GM12878 (cell line): ENCODE measurements around the gene SBF2. TPM values are rescaled to one million over a fixed set of nuclear protein-coding genes. Genes with fewer than 3 reads are reported as not detected.
"Not testable (repeated sequence)": the region's sequence is repeated elsewhere in the genome, so short reads cannot be mapped to it uniquely, and the experiment has no call there.

Experiments
- ATAC-seq: fragments of 200-7000 bp; cut with Tn5 transposase; 3 replicates; pipeline ENCODE4 v1.9.1; 2020; ENCODE audit warnings: mild to moderate bottlenecking, moderate library complexity
- BruUV-seq: library from RNA; stranded (reverse); fragments of 400-500 nt; replicated peaks from 2 replicates; lab custom pipeline; 2021; lab: Mats Ljungman, UMichigan
- CTCF ChIA-PET: fragments of 300-600 bp; sonication (Branson Sonifier 250); formaldehyde crosslinking; extraction: SDS; loops from one replicate; lab custom pipeline; 2021; ENCODE audit warnings: inconsistent platforms; lab: Yijun Ruan, JAX
- POLR2A ChIA-PET: fragments of 350-600 bp; formaldehyde crosslinking; extraction: SDS; loops from one replicate; lab custom pipeline; 2021; ENCODE audit warnings: inconsistent platforms; lab: Charles Lee
- RAD21 ChIA-PET: fragments of 300-600 bp; sonication (Branson Sonifier 250); formaldehyde crosslinking; loops from one replicate; lab custom pipeline; 2023; ENCODE audit warnings: antibody characterized with exemption; ENCODE audit not compliant: unreplicated experiment; lab: Charles Lee
- SMC1A ChIA-PET: fragments of 300-600 bp; sonication (Branson Sonifier 250); formaldehyde crosslinking; loops from one replicate; lab custom pipeline; 2023; ENCODE audit not compliant: unreplicated experiment, uncharacterized antibody; lab: Charles Lee
- DNase-seq: peaks from one replicate; pipeline ENCODE4 v3.0.0-alpha.2; 2011; ENCODE audit warnings: low read depth, low spot score
- FAIRE-seq: peaks from 3 replicates; lab custom pipeline; 2011; peaks lifted over from hg19 to GRCh38; lab: Jason Lieb, UNC
- H2AFZ ChIP-seq: 2 replicates; pipeline ENCODE4 v1.6.0; 2011; ENCODE audit warnings: low read depth, low read length, control low read depth; ENCODE audit not compliant: control insufficient read depth
- H3K27ac ChIP-seq: 2 replicates; pipeline ENCODE4 v1.5.1; 2011; ENCODE audit warnings: control low read depth; ENCODE audit not compliant: control insufficient read depth, insufficient read depth
- H3K27me3 ChIP-seq, 2 experiments: replicated peaks in 1 of 2; 2 replicates each; pipeline versions ENCODE4 v1.6.0 to v1.6.1; 2011; ENCODE audit warnings: low read length in 1 of 2; ENCODE audit not compliant: control insufficient read depth in 2 of 2, insufficient read depth in 2 of 2
- H3K36me3 ChIP-seq, 2 experiments: 2 replicates each; pipeline ENCODE4 v1.5.1; 2011; ENCODE audit warnings: low read length in 1 of 2; ENCODE audit not compliant: control insufficient read depth in 2 of 2, insufficient read depth in 2 of 2
- H3K4me1 ChIP-seq: 2 replicates; pipeline ENCODE4 v1.6.1; 2011; ENCODE audit warnings: mild to moderate bottlenecking, low read length, moderate library complexity, mixed read lengths; ENCODE audit not compliant: control insufficient read depth, insufficient read depth
- H3K4me2 ChIP-seq: 2 replicates; pipeline ENCODE4 v1.6.0; 2011; ENCODE audit warnings: control low read depth; ENCODE audit not compliant: control insufficient read depth, insufficient read depth
- H3K4me3 ChIP-seq: fragments of 200-600 bp; sonication (generic); 2 replicates; pipeline ENCODE4 v1.5.1; 2016
- H3K79me2 ChIP-seq: 2 replicates; pipeline ENCODE4 v1.6.0; 2011; ENCODE audit warnings: low read length; ENCODE audit not compliant: control insufficient read depth, insufficient read depth
- H3K9ac ChIP-seq: 2 replicates; pipeline ENCODE4 v1.8.0; 2011; ENCODE audit warnings: low read length, control low read depth, mixed read lengths; ENCODE audit not compliant: control insufficient read depth, insufficient read depth
- H3K9me3 ChIP-seq: replicated peaks from 3 replicates; pipeline ENCODE4 v1.5.1; 2011; ENCODE audit warnings: mild to moderate bottlenecking, low read length; ENCODE audit not compliant: control insufficient read depth, insufficient read depth
- H4K20me1 ChIP-seq: 2 replicates; pipeline ENCODE4 v1.6.0; 2011; ENCODE audit not compliant: control insufficient read depth, insufficient read depth
- IKZF2 ChIP-seq, 2 experiments: fragments of 450-650 bp; IDR thresholded peaks; 2 replicates each; pipeline ENCODE4 v1.6.1; 2017; ENCODE audit warnings: mild to moderate bottlenecking in 2 of 2, moderate library complexity in 2 of 2
- MTA2 ChIP-seq: fragments of 450-650 bp; IDR thresholded peaks from 2 replicates; pipeline ENCODE4 v1.6.1; 2016; ENCODE audit warnings: low read depth, mild to moderate bottlenecking, moderate library complexity
- MYB ChIP-seq: fragments of 150-350 bp; IDR thresholded peaks from 2 replicates; pipeline ENCODE4 v1.6.1; 2014; ENCODE audit warnings: mild to moderate bottlenecking, low read depth, low read length, borderline replicate concordance
- WGBS: methylation state at CpG from one replicate; pipeline ENCODE4 v1.1.6; 2016; ENCODE audit warnings: low lambda C conversion rate; ENCODE audit not compliant: insufficient replicate concordance, insufficient coverage; ENCODE audit errors: missing lambda C conversion rate; 5-methylcytosine and 5-hydroxymethylcytosine counted together
- in situ Hi-C: fragments of 300-500 bp; cut with MboI; formaldehyde crosslinking; loops from 9 replicates; pipeline ENCODE4 v1.14.3; 2018; ENCODE audit warnings: mixed read lengths
- intact Hi-C: fragments of 100-400 bp; cut with micrococcal nuclease; formaldehyde crosslinking; loops from one replicate; pipeline ENCODE4 v1.14.2; 2022; ENCODE audit not compliant: unreplicated experiment
- polyA plus RNA-seq, 11 experiments: library from polyadenylated mRNA; depleted of rRNA in 4 of 11; unstranded in 6 of 11; stranded (reverse) in 5 of 11; fragments of >200 nt; fragmentation: Nextera tagmentation in 4 of 11; fragmentation: Illumina TruSeq in 1 of 11; extraction: Ambion mirVana in 4 of 11; extraction: Trizol in 1 of 11; gene quantifications; 1 replicate in 1 of 11; 2 replicates in 10 of 11; pipeline versions ENCODE4 v1.2.1 to v1.2.3, GENCODE V29; 2011 to 2016; ENCODE audit warnings: inconsistent platforms in 2 of 11, missing spikeins in 2 of 11, low read depth in 1 of 11
- total RNA-seq, 4 experiments: library from RNA; depleted of rRNA in 3 of 4; stranded (reverse); fragments of >200 nt in 3 of 4; fragmentation: Illumina TruSeq in 1 of 4; extraction: Trizol in 1 of 4; gene quantifications; 2 replicates each; pipeline versions ENCODE4 v1.2.1 to v1.2.3, GENCODE V29; 2013 to 2021
- TF ChIP-seq, protein P1 (sequence below), 3 experiments: IDR thresholded peaks in 2 of 3; conservative IDR thresholded peaks in 1 of 3; 2 replicates each; pipeline ENCODE4 v1.5.1; 2011; ENCODE audit warnings: low read depth in 3 of 3, low read length in 3 of 3, mild to moderate bottlenecking in 3 of 3, control low read depth in 2 of 3, moderate library complexity in 2 of 3, inconsistent platforms in 1 of 3, mixed read lengths in 1 of 3; ENCODE audit not compliant: control insufficient read depth in 2 of 3, insufficient read depth in 1 of 3; ENCODE audit errors: extremely low read depth in 1 of 3

SBF2 gene
- total and polyA plus RNA-seq, 10 of the 15 experiments (the other 5 are each of a cell fraction or from before 2014, with no cell fraction given): 0.24 to 2.3 (median 1.1) TPM

DNA sequence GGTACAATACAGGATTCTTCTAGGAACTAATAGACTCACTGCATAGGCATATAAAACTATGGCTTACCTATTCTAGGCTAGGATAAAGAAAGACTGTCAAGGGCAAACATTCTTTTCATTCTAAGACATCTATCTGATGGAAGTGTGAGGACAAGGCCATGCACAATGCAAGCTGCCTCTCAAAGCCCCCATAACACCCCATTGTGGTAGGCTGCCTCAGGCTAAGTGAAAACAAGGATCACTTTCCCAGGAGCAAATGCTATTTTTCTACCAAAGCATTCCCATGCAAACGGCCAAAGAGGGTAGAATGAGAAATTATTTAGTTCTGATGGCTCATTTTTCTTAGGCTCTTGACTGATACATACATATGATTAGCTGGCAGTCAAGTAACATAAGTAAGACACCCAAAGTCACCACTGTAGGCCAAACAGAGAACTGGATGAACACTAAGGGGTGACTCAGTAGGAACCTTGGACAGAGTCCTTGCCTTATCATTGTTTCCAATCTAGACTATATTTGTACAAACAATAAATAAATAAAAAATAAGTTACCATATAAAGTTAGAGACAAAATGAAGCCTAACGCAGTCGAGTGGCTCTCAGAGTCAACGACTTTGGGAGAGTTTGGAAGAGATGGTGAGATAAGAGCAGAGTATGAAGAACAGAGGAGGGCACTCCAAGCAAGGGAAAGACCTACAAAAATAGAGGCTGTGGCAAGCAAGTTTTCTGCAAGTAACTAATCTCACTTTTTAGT lies 303.6 kb downstream of the SBF2 start:
- H3K36me3 ChIP-seq: no peaks in the 10 kb centered on the region
- ChIA-PET RAD21 (no interaction called here), POLR2A (no interaction called here), SMC1A (no interaction called here), CTCF (interaction anchor here (0.7 to 2.3 kb wide), 3 partner anchors 18 to 406 kb away, joined by 3 to 6 read pairs (median 3); no protein-coding TSS in a partner anchor)
- intact Hi-C loops: no loop called here
- in situ Hi-C loops: no loop called here
- H3K27me3 ChIP-seq: no peaks in the 10 kb centered on the region
- DNase-seq (no peak), ATAC-seq (no peak), FAIRE-seq (no peak)
- H3K4me2 ChIP-seq: no peak overlapping the region
- H3K4me1 ChIP-seq: no peaks in the 10 kb centered on the region
- no peaks in the 10 kb centered on the region for H3K79me2 ChIP-seq
- no TSS peak for BruUV-seq
- TF ChIP-seq, protein P1, sequence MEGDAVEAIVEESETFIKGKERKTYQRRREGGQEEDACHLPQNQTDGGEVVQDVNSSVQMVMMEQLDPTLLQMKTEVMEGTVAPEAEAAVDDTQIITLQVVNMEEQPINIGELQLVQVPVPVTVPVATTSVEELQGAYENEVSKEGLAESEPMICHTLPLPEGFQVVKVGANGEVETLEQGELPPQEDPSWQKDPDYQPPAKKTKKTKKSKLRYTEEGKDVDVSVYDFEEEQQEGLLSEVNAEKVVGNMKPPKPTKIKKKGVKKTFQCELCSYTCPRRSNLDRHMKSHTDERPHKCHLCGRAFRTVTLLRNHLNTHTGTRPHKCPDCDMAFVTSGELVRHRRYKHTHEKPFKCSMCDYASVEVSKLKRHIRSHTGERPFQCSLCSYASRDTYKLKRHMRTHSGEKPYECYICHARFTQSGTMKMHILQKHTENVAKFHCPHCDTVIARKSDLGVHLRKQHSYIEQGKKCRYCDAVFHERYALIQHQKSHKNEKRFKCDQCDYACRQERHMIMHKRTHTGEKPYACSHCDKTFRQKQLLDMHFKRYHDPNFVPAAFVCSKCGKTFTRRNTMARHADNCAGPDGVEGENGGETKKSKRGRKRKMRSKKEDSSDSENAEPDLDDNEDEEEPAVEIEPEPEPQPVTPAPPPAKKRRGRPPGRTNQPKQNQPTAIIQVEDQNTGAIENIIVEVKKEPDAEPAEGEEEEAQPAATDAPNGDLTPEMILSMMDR (IDR thresholded peaks at IDR 0.05 in 2 of 3, conservative IDR thresholded peaks at IDR 0.05 in 1 of 3; ENCODE audit: control insufficient read depth in 2 of 3, extremely low read depth in 1 of 3, insufficient read depth in 1 of 3, low read depth in 3 of 3, low read length in 3 of 3): 0 out of 6 replicates have a peak, but pooled peaks of 1 of the 3 experiments have one; percentile 5
- TF ChIP-seq MYB: no peak
- H3K9ac ChIP-seq: no peak overlapping the region
- no peak overlapping the region for H3K27ac ChIP-seq
- no peak overlapping the region for H2AFZ ChIP-seq
- H3K4me3 ChIP-seq: no peak overlapping the region
- H4K20me1 ChIP-seq: no peaks in the 10 kb centered on the region
- H3K9me3 ChIP-seq: no peaks in the 10 kb centered on the region
- WGBS: 55% methylated on average over 4 of the region's 4 CpGs

DNA sequence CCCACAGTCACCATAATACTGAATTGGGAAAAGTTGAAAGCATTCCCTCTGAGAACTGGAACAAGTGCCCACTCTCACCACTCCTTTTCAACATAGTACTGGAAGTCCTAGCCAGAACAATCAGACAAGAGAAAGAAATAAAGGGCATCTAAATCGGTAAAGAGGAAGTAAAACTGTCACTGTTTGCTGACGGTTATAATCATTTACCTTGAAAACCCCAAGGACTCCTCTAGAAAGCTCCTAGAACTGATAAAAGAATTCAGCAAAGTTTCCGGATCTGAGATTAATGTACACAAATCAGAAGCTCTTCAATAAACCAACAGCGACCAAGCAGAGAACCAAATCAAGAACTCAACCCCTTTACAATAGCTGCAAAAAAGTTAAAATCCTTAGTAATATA lies 306.7 kb downstream of the SBF2 start:
- DNase-seq, H3K36me3 ChIP-seq, intact Hi-C loops, H3K9ac ChIP-seq, H3K27ac ChIP-seq, H4K20me1 ChIP-seq, H3K79me2 ChIP-seq, H3K4me3 ChIP-seq, FAIRE-seq, H2AFZ ChIP-seq, POLR2A ChIA-PET, H3K27me3 ChIP-seq, RAD21 ChIA-PET, BruUV-seq, in situ Hi-C loops, H3K4me1 ChIP-seq, H3K9me3 ChIP-seq: not testable (repeated sequence)
- ChIA-PET SMC1A (interaction anchor here (1.1 to 1.4 kb wide), 2 partner anchors 31 to 323 kb away, joined by 3 to 4 read pairs; no protein-coding TSS in a partner anchor), CTCF (interaction anchor here (0.8 to 1.7 kb wide), 2 partner anchors 15 to 90 kb away, joined by 4 read pairs; no protein-coding TSS in a partner anchor)
- peak; percentile 37 for ATAC-seq
- TF ChIP-seq IKZF2 (IDR thresholded peaks at IDR 0.05): peak in 1 of 2 experiments; percentile 41; a peak in 2 of 4 replicates
- peak; percentile 25; the same call in 1 of the 2 replicates for TF ChIP-seq MTA2
- 10% methylated on average over 4 of the region's 4 CpGs for WGBS
- H3K4me2 ChIP-seq: 0 out of 2 replicates have a peak overlapping the region, but pooled peaks have one; percentile 17
